Measurements from ENCODE around the gene SGCE. TPM values are rescaled to one million over a fixed set of nuclear protein-coding genes. Genes with fewer than 3 reads are reported as not detected.

SGCE gene
- total RNA-seq, 1 experiment from 2014 or later = 17.4 TPM

GRCh38 chr7:94634502-94634901 lies 21.4 kb downstream of the SGCE start:
- Histone ChIP-seq H3K4me2 (ENCODE audit: low read length) (no peak overlapping the region), H4K20me1 (ENCODE audit: insufficient read depth) (no peaks in the 10 kb centered on the region), H2AFZ (ENCODE audit: low read depth, low read length, poor library complexity, severe bottlenecking) (no peak overlapping the region), H3K79me2 (ENCODE audit: insufficient read depth, low read length) (no peaks in the 10 kb centered on the region), H3K9me2 (ENCODE audit: insufficient read depth) (no peaks in the 10 kb centered on the region), H3K36me3 (ENCODE audit: control insufficient read depth in 1 of 2, insufficient read depth in 2 of 2, low read length in 2 of 2) (no peaks in the 10 kb centered on the region), H3K9ac (ENCODE audit: low read length) (no peak overlapping the region), H3K4me3 (replicated peaks in 1 of 2; ENCODE audit: low read depth in 1 of 2, low read length in 2 of 2) (no peak overlapping the region), H3K27ac (ENCODE audit: low read depth, low read length) (no peak overlapping the region), H3K4me1 (ENCODE audit: control insufficient read depth in 1 of 2, insufficient read depth in 2 of 2, low read length in 2 of 2) (no peaks in the 10 kb centered on the region), H3K9me3 (ENCODE audit: control insufficient read depth in 1 of 2, insufficient read depth in 1 of 2, low read depth in 1 of 2, low read length in 2 of 2) (no peaks in the 10 kb centered on the region), H3K27me3 (ENCODE audit: insufficient read depth, low read length) (no peaks in the 10 kb centered on the region)
- ATAC-seq (no peak), DNase-seq (ENCODE audit: low read depth, low spot score) (no peak)
- no TSS peak for BruUV-seq (replicated peaks)
- ChIA-PET CTCF (no interaction called here), RAD21 (ENCODE audit: low non-redundant PET in 1 of 2, low total read pairs in 2 of 2, uncharacterized antibody in 2 of 2, unreplicated experiment in 2 of 2) (no interaction called here), POLR2A (no interaction called here)
- TF ChIP-seq SP1 (IDR thresholded peaks at IDR 0.05; ENCODE audit: low read depth) = no peak
- no peak for TF ChIP-seq POLR2AphosphoS5 (IDR thresholded peaks at IDR 0.05; ENCODE audit: low read depth, low read length)
- TF ChIP-seq YY1 (IDR thresholded peaks at IDR 0.05; ENCODE audit: extremely low read depth, insufficient replicate concordance, low read depth, low read length) = no peak
- TF ChIP-seq SIN3A (IDR thresholded peaks at IDR 0.05; ENCODE audit: low read depth) = no peak
- no peak for TF ChIP-seq TCF7L2 (IDR thresholded peaks at IDR 0.05; ENCODE audit: borderline replicate concordance, extremely low read depth, insufficient read depth, insufficient read length)
- TF ChIP-seq RAD21 (IDR thresholded peaks at IDR 0.05; ENCODE audit: low read depth) = no peak
- no peak for TF ChIP-seq ELF1 (IDR thresholded peaks at IDR 0.05; ENCODE audit: borderline replicate concordance, low read depth)
- no peak for TF ChIP-seq EZH2phosphoT487 (IDR thresholded peaks at IDR 0.05; ENCODE audit: borderline replicate concordance)
- TF ChIP-seq JUND (IDR thresholded peaks at IDR 0.05) = no peak
- TF ChIP-seq MAX (IDR thresholded peaks at IDR 0.05) = no peak
- TF ChIP-seq REST (IDR thresholded peaks at IDR 0.05; ENCODE audit: low read depth) = no peak
- no peak for TF ChIP-seq ZNF274 (IDR thresholded peaks at IDR 0.05; ENCODE audit: low read depth, low read length)
- TF ChIP-seq ZFX (IDR thresholded peaks at IDR 0.05) = no peak
- no peak for TF ChIP-seq ATF3 (IDR thresholded peaks at IDR 0.05)
- TF ChIP-seq CEBPB (IDR thresholded peaks at IDR 0.05; ENCODE audit: low read depth) = no peak
- intact Hi-C loops (cut with micrococcal nuclease) = no loop called here

Data from HCT116 (cell line).